Measurements from ENCODE around the gene UBE2C. TPM values are rescaled to one million over a fixed set of nuclear protein-coding genes. Genes with fewer than 3 reads are reported as not detected.
A peak's percentile ranks its signal among the peaks of the same experiment; 100 is the strongest.

UBE2C gene
- total RNA-seq, 4 donors from 2014 or later, result 9.0 to 25.4 (median 20.7) TPM

DNA sequence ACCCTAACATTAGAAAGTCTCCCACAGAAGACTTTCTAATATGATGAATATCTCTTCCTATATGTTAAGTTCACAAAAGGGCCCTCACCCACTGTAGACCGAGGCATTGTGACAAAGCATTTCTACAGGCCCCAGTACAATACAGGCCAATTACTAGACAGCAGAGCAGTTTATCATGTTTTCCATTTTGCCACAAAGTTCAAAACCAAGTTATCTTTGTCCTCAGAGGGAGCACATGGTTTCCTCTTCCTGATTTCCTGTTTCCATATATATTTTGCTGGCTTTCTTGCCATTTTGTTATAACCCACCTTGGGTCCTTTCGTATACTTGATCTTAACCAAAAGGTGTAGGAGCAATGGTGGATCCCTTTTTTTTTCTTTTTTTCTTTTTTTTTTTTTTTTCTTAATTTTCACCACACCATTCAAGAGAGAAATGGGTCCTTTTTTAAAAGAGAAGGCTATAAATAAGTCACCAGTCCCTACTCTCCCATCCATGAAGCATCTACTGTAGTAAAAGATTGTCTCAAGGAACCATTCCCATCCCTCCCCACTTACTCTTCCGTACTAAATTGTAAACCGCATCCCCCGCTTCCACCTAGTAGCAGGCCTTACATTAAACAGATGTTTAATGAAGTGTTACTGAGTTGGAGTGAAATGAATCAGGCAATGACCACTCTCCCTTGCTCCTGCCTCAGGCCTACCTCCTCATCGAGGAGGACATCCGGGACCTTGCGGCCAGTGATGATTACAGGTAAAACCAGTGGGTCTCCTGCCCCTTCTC, 2.1 kb upstream of the UBE2C start:
- Histone ChIP-seq H3K9me3 (no peaks in the 10 kb centered on the region), H3K27me3 (no peaks in the 10 kb centered on the region), H3K4me3 (no peak overlapping the region), H3K36me3 (peaks cover 60% of the 10 kb centered on the region), H3K27ac (no peak overlapping the region), H3K4me1 (peaks cover 14% of the 10 kb centered on the region)
- TF ChIP-seq POLR2A (IDR thresholded peaks at IDR 0.05) (no peak), POLR2AphosphoS5 (IDR thresholded peaks at IDR 0.05) (no peak), EP300 (IDR thresholded peaks at IDR 0.05) (no peak)
- TF ChIP-seq, protein P1, sequence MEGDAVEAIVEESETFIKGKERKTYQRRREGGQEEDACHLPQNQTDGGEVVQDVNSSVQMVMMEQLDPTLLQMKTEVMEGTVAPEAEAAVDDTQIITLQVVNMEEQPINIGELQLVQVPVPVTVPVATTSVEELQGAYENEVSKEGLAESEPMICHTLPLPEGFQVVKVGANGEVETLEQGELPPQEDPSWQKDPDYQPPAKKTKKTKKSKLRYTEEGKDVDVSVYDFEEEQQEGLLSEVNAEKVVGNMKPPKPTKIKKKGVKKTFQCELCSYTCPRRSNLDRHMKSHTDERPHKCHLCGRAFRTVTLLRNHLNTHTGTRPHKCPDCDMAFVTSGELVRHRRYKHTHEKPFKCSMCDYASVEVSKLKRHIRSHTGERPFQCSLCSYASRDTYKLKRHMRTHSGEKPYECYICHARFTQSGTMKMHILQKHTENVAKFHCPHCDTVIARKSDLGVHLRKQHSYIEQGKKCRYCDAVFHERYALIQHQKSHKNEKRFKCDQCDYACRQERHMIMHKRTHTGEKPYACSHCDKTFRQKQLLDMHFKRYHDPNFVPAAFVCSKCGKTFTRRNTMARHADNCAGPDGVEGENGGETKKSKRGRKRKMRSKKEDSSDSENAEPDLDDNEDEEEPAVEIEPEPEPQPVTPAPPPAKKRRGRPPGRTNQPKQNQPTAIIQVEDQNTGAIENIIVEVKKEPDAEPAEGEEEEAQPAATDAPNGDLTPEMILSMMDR (IDR thresholded peaks at IDR 0.05), result no peak
- 90% methylated on average over 8 of the region's 8 CpGs for WGBS
- no peak for DNase-seq (ENCODE audit: low spot score in 2 of 2)

DNA sequence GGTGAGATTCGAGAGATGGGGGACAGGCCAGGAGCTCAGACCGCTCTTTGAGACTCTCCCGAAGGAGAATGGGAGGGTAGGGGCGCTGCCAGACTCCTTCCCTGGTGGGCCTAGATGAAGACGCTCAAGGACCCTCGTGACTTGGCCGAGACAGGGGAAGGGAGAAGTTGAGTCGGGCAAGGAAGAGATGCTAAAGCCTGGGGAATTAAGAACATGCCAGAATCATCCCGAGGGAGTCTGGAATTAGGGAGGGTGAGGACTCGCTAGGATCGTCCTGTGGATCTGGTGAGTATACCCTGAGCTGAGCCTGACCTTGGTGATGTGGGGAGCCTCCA, 529 bp downstream of the UBE2C start:
- Histone ChIP-seq H3K27me3 (no peaks in the 10 kb centered on the region), H3K4me1 (peaks cover 14% of the 10 kb centered on the region), H3K4me3 (peak overlapping the region; percentile 69), H3K27ac (no peak overlapping the region), H3K9me3 (no peaks in the 10 kb centered on the region), H3K36me3 (peaks cover 35% of the 10 kb centered on the region)
- TF ChIP-seq POLR2A (IDR thresholded peaks at IDR 0.05), result no peak
- TF ChIP-seq, protein P1 (IDR thresholded peaks at IDR 0.05), result no peak
- TF ChIP-seq POLR2AphosphoS5 (IDR thresholded peaks at IDR 0.05), result no peak
- no peak for TF ChIP-seq EP300 (IDR thresholded peaks at IDR 0.05)
- WGBS, result 5% methylated on average over 11 of the region's 11 CpGs
- DNase-seq (ENCODE audit: low spot score in 2 of 2), result no peak

DNA sequence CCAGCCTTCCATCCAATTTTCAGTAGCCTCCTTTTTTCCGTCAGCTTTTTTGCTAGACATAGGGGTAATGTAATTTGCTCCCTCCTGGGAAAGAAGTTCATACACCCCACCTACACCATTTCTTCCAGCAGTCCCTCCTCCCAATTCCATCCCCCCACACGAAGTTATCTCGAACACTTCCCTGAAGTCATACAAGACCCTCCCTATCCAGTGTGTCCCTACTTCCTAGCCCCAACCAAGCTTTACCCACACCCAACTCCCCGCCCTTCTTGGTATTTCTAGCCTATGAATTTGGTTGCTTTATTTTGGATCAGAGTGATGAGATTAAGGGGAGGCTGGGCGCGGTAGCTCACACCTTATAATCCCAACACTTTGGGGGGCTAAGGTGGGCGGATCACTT, 1.0 kb downstream of the UBE2C start:
- no peak for DNase-seq (ENCODE audit: low spot score in 2 of 2)
- TF ChIP-seq EP300 (IDR thresholded peaks at IDR 0.05) (no peak), POLR2AphosphoS5 (IDR thresholded peaks at IDR 0.05) (no peak), POLR2A (IDR thresholded peaks at IDR 0.05) (no peak)
- TF ChIP-seq, protein P1 (IDR thresholded peaks at IDR 0.05), result no peak
- H3K4me3 ChIP-seq, result peak overlapping the region; percentile 69
- no peak overlapping the region for H3K27ac ChIP-seq
- peaks cover 30% of the 10 kb centered on the region for H3K36me3 ChIP-seq
- no peaks in the 10 kb centered on the region for H3K9me3 ChIP-seq
- H3K27me3 ChIP-seq, result no peaks in the 10 kb centered on the region
- H3K4me1 ChIP-seq, result peaks cover 14% of the 10 kb centered on the region
- WGBS, result 69% methylated on average over 7 of the region's 7 CpGs

- 85% methylated on average over 3 of the region's 3 CpGs for WGBS
- TF ChIP-seq POLR2A (IDR thresholded peaks at IDR 0.05) (no peak), POLR2AphosphoS5 (IDR thresholded peaks at IDR 0.05) (no peak), EP300 (IDR thresholded peaks at IDR 0.05) (no peak)
- TF ChIP-seq, protein P1 (IDR thresholded peaks at IDR 0.05), result no peak
- peaks cover 21% of the 10 kb centered on the region for H3K36me3 ChIP-seq
- DNase-seq (ENCODE audit: low spot score in 2 of 2), result no peak
- peaks cover 14% of the 10 kb centered on the region for H3K4me1 ChIP-seq
- H3K4me3 ChIP-seq, result no peak overlapping the region
- no peaks in the 10 kb centered on the region for H3K27me3 ChIP-seq
- H3K27ac ChIP-seq, result no peak overlapping the region
- H3K9me3 ChIP-seq, result no peaks in the 10 kb centered on the region
Measured at GRCh38 chr20:45814314-45814713, 1.9 kb downstream of the UBE2C start.

GRCh38 chr20:45816951-45817350, 4.5 kb downstream of the UBE2C start:
- H3K4me1 ChIP-seq, result peaks cover 9% of the 10 kb centered on the region
- H3K27ac ChIP-seq, result no peak overlapping the region

More at GRCh38 chr20:45816951-45817350, 4.5 kb downstream of the UBE2C start:
- no peak overlapping the region for H3K4me3 ChIP-seq
- no peaks in the 10 kb centered on the region for H3K27me3 ChIP-seq
- WGBS, result 89% methylated on average over 2 of the region's 3 CpGs
- no peaks in the 10 kb centered on the region for H3K9me3 ChIP-seq
- TF ChIP-seq, protein P1 (IDR thresholded peaks at IDR 0.05), result no peak
- TF ChIP-seq POLR2A (IDR thresholded peaks at IDR 0.05) (no peak), EP300 (IDR thresholded peaks at IDR 0.05) (no peak), POLR2AphosphoS5 (IDR thresholded peaks at IDR 0.05) (no peak)
- no peak for DNase-seq (ENCODE audit: low spot score in 2 of 2)
- H3K36me3 ChIP-seq, result no peaks in the 10 kb centered on the region

Data from suprapubic skin (tissue), 4 donors.